D721Med (cell line): ENCODE results near the gene TMEM178B.

Experiments
- DNase-seq: peaks from one replicate; pipeline ENCODE4 v3.0.0; 2011; ENCODE audit warnings: low spot score; ENCODE audit not compliant: insufficient read length
- FAIRE-seq: peaks from 2 replicates; lab custom pipeline; 2011; peaks lifted over from hg19 to GRCh38; lab: Jason Lieb, UNC
- TF ChIP-seq, protein P1 (sequence below): IDR thresholded peaks from 2 replicates; pipeline ENCODE4 v1.5.1; 2012; ENCODE audit warnings: mild to moderate bottlenecking, control low read depth; ENCODE audit not compliant: insufficient read depth; ENCODE audit errors: missing control alignments

Gene TMEM178B

DNA sequence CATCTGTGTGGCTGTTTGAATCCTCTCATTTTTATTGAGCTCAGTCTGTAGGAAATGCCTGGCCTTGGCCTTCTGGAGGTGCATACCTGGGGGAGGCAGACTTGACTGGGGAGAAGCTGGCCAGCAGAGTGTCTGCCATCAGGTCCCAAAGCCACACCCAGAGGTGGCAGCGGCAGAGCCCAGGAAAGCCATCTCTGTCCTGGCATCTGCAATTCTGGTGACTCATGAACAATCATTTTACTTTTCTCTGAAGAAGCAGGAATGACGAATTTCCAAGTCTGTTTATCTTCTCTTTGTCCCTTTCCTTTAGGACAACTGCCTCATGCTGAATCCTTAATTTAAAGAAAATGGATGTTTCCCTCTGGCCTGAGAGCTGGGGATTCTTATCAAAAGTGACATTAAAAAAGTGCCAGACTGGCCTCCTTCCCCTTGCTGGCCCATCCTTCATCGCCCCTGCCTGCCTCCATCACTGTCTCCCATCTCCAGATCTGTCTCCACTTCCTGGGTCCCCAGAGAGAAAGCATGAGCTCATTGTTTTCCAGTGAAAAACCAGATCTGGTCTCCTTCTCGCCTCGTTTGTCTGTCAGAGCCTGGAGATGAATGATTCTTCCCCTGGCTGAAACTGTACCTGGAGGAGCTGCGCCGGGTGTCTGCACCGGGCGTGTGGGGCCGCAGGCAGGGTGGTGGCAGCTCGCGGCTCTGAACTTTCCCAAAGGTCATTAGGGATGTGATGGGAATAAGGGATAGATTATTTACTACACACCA is 124.5 kb downstream of the TMEM178B start:
- DNase-seq (no peak), FAIRE-seq (no peak)
- TF ChIP-seq, protein P1, sequence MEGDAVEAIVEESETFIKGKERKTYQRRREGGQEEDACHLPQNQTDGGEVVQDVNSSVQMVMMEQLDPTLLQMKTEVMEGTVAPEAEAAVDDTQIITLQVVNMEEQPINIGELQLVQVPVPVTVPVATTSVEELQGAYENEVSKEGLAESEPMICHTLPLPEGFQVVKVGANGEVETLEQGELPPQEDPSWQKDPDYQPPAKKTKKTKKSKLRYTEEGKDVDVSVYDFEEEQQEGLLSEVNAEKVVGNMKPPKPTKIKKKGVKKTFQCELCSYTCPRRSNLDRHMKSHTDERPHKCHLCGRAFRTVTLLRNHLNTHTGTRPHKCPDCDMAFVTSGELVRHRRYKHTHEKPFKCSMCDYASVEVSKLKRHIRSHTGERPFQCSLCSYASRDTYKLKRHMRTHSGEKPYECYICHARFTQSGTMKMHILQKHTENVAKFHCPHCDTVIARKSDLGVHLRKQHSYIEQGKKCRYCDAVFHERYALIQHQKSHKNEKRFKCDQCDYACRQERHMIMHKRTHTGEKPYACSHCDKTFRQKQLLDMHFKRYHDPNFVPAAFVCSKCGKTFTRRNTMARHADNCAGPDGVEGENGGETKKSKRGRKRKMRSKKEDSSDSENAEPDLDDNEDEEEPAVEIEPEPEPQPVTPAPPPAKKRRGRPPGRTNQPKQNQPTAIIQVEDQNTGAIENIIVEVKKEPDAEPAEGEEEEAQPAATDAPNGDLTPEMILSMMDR, result no peak

DNA sequence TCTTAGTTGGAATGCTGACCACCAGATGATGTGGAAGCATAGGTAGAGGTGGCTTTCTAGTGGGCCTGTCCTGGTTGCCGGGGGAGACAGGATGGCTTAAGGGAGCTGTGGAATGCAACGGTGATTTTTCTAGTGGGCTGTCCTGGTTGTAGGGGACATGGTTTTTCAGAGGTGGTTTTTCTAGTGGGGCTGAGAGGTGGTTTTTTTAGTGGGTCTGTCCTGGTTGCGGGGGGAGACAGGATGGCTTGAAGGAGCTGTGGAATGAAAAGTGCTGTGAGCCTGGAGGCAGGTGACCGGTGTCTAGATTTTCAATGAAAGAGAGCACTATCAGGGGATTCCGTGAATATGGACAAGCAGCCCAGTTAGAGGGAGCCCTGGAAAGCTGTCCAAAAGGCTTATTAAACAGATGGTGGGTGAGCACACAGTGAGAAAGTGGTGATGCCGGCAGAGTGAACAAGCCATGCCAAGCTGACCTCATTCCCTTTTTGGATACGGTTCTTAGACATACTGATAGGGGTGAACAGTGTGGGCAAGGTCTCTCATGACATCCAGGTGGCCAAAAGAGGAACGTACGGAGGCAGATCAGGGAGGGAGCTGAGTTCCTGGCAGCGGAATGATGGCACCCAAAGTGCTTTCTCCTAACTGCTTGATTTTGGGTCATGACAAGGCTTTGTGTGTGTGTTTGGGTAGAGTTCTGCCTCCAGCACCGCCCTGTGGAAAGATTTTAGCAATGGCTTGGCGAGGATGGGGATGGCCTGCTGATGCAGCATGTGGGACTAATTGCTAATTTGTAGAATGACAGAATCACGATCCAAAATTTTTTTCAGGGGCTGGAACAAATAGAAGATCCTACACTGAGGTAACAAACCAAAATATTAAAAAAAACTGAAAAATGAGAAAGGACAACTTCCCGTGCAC is 126.6 kb downstream of the TMEM178B start:
- no peak for FAIRE-seq

DNA sequence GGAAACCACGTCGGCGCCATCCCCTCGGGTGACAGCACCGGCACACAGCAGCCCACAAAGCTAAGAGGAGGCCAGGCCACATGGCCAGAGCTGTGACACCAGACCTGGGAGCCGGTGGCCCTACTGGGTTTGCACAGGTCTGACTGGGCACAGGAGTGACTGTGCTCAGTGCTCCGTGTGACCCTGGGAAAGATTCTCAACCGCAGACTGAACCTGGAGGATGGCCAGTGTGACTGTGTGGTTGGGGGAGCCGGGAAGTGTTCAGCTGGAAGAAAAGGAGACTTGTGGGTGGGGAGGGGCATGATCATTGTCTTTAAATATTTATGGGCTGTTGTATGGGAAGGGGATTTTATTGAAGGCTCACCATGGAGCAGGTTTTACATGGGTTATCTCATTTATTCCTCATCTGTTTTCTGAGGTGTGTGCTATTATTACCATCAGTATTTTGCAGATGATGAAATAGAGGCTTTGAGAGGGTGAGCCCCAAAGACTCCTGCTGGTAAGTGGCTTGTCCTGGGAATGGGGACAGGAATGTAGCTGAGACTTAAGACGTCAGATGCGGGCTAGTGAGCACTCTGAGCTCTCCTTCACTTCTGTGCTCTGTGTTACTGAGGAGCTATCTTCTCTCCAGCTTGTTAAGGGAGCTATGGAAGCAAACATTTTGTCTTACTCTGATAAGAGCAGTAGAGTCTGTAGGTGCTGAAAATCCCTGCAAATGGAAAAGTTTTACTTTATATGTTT is 127.5 kb downstream of the TMEM178B start:
- TF ChIP-seq, protein P1, result no peak
- DNase-seq, result no peak
- FAIRE-seq, result no peak

More for the DNA sequence above, 126.6 kb downstream of the TMEM178B start:
- TF ChIP-seq, protein P1, result no peak
- no peak for DNase-seq

DNA sequence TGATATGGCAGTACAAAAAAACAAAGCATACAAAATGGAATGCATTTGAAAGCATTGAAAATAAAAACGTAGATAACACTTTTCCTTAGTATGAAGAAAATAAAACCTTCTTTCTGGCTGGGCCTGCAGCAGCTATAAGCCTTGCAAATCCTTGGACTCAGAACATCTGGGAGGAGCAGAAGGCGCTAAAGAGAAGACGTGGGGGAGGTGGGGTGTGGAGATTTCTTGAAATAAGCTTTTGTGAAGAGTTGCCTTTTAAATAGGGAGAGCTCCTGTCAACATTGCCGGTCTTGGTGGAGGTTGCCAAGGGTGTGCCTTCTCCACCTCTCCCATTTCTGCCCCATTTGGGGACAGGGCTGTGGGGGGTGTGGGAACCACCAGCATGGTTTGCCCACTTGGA is 128.7 kb downstream of the TMEM178B start:
- DNase-seq (peak; percentile 54), FAIRE-seq (peak; percentile 64)
- TF ChIP-seq, protein P1, result no peak

DNA sequence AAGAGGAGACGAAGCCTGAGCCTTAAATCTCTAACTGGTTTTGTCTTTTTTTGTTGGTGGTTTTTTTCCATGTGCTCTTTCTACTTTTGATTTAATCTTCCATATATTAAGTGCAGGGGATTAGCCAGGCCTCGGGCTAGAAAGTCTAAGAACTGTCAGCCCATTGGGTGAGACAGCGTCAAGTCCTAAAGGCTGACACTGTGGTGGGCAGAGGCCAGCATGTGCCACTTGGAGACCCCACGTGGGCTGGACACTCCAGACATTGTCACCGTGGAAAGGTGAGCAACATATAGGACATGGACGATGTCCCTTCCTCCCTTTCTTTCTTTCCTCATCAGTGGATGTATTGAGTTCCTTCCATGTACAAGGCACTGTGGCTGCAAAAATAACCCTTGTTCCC is 129.3 kb downstream of the TMEM178B start:
- DNase-seq (no peak), FAIRE-seq (peak; percentile 21)

DNA sequence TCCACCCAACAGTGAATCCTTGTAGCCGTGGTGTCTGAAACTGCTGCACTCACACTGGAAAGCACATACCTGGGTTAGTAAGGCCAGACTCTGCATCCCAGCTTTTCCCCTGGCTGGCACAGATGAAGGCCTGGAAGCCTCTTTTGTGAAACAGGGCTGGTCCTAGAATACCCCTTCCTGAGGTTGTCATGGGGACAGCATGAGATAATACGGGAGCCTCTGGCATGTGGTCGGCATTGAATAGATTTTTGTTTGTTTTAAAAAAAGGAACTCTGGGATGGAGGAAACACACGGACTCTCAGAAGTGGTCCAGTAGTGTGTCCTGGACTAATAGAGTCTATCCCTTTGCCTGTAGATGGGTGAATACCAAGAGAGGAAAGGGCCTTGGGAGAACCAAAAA is 129.7 kb downstream of the TMEM178B start:
- FAIRE-seq, result no peak
- DNase-seq, result no peak
- TF ChIP-seq, protein P1, result no peak

More for the DNA sequence above, 129.3 kb downstream of the TMEM178B start:
- TF ChIP-seq, protein P1, result no peak
